HepG2 (cell line): ENCODE results near the gene HAX1. TPM values are rescaled to one million over a fixed set of nuclear protein-coding genes. Genes with fewer than 3 reads are reported as not detected.

Source experiments
- ATAC-seq: fragments of 200-7000 bp; cut with Tn5 transposase; 3 replicates; pipeline ENCODE4 v1.9.1; 2020; ENCODE audit warnings: mild to moderate bottlenecking, moderate library complexity
- BruUV-seq: library from RNA; stranded (reverse); fragments of 400-500 nt; replicated peaks from 2 replicates; lab custom pipeline; 2021; lab: Mats Ljungman, UMichigan
- CTCF ChIA-PET: fragments of 300-600 bp; formaldehyde crosslinking; extraction: SDS; loops from one replicate; lab custom pipeline; 2021; ENCODE audit warnings: low total read pairs, inconsistent platforms, low intra/inter-chr PET ratio; lab: Yijun Ruan, JAX
- POLR2A ChIA-PET: fragments of 350-600 bp; sonication (Branson Sonifier 250); formaldehyde crosslinking; loops from one replicate; lab custom pipeline; 2020; ENCODE audit warnings: antibody characterized with exemption, inconsistent platforms; lab: Yijun Ruan, JAX
- DNase-seq: peaks from one replicate; pipeline ENCODE4 v3.0.0-alpha.2; 2015; ENCODE audit warnings: low spot score
- FAIRE-seq: peaks from 3 replicates; lab custom pipeline; 2011; peaks lifted over from hg19 to GRCh38; lab: Jason Lieb, UNC
- H2AFZ ChIP-seq: one replicate; pipeline ENCODE4 v1.6.1; 2011; ENCODE audit warnings: low read length, inconsistent platforms
- H3K27ac ChIP-seq: fragments of 300-600 bp; 3 replicates; pipeline ENCODE4 v1.8.0; 2011; ENCODE audit warnings: mixed run types, mild to moderate bottlenecking, mixed read lengths, low read length, inconsistent platforms; ENCODE audit not compliant: insufficient read depth; ENCODE audit errors: extremely low read length
- H3K27me3 ChIP-seq, 2 experiments: fragments of 200-600 bp in 1 of 2; 2 replicates in 1 of 2; 3 replicates in 1 of 2; pipeline versions ENCODE4 v1.6.0 to v1.8.0; 2011; ENCODE audit warnings: low read length in 2 of 2, mild to moderate bottlenecking in 2 of 2, moderate library complexity in 2 of 2, inconsistent platforms in 1 of 2; ENCODE audit not compliant: insufficient read depth in 2 of 2, control insufficient read depth in 1 of 2
- H3K36me3 ChIP-seq, 2 experiments: fragments of 200-600 bp in 1 of 2; replicated peaks in 1 of 2; 2 replicates in 1 of 2; 3 replicates in 1 of 2; pipeline versions ENCODE4 v1.5.1 to v1.8.0; 2011; ENCODE audit warnings: low read length in 2 of 2, inconsistent platforms in 1 of 2; ENCODE audit not compliant: insufficient read depth in 2 of 2, control insufficient read depth in 1 of 2
- H3K4me1 ChIP-seq: 2 replicates; pipeline ENCODE4 v1.5.1; 2012; ENCODE audit warnings: low read length, inconsistent platforms; ENCODE audit not compliant: insufficient read depth
- H3K4me2 ChIP-seq: 2 replicates; pipeline ENCODE4 v1.6.0; 2011; ENCODE audit warnings: low read depth, low read length, inconsistent platforms
- H3K4me3 ChIP-seq, 3 experiments: fragments of 200-600 bp in 1 of 3; sonication (generic), shearing (Covaris generic) in 1 of 3; replicated peaks in 1 of 3; 2 replicates each; pipeline ENCODE4 v1.5.1; 2011 to 2016; ENCODE audit warnings: low read length in 3 of 3, inconsistent platforms in 2 of 3, low read depth in 2 of 3, mild to moderate bottlenecking in 2 of 3, control low read depth in 1 of 3, mixed read lengths in 1 of 3; ENCODE audit not compliant: insufficient read depth in 1 of 3
- H3K79me2 ChIP-seq: one replicate; pipeline ENCODE4 v1.6.1; 2011; ENCODE audit warnings: low read length, inconsistent platforms; ENCODE audit not compliant: insufficient read depth
- H3K9ac ChIP-seq: 2 replicates; pipeline ENCODE4 v1.6.0; 2011; ENCODE audit warnings: mild to moderate bottlenecking, low read depth, low read length, inconsistent platforms; ENCODE audit not compliant: insufficient read depth
- H3K9me3 ChIP-seq: 2 replicates; pipeline ENCODE4 v1.5.1; 2012; ENCODE audit warnings: mild to moderate bottlenecking, low read length
- H4K20me1 ChIP-seq: 2 replicates; pipeline ENCODE4 v1.6.0; 2011; ENCODE audit warnings: inconsistent platforms, mild to moderate bottlenecking, low read length, moderate library complexity; ENCODE audit not compliant: insufficient read depth
- CHCHD3 ChIP-seq: sonication (generic); formaldehyde crosslinking; IDR thresholded peaks from 2 replicates; pipeline ENCODE4 v1.8.0; 2022; ENCODE audit warnings: mild to moderate bottlenecking, missing genetic modification reagents, moderate library complexity
- PAWR ChIP-seq: sonication (generic); formaldehyde crosslinking; IDR thresholded peaks from 2 replicates; pipeline ENCODE4 v1.4.0; 2020; ENCODE audit warnings: missing genetic modification reagents, mild to moderate bottlenecking, borderline replicate concordance
- TBP ChIP-seq: sonication (generic); formaldehyde crosslinking; IDR thresholded peaks from 2 replicates; pipeline ENCODE4 v1.5.0; 2020; ENCODE audit warnings: missing genetic modification reagents
- ZNF382 ChIP-seq: sonication (generic); formaldehyde crosslinking; IDR thresholded peaks from 2 replicates; pipeline ENCODE4 v1.5.0; 2020; ENCODE audit warnings: missing genetic modification reagents, mild to moderate bottlenecking, borderline replicate concordance
- ZNF431 ChIP-seq: sonication (generic); formaldehyde crosslinking; IDR thresholded peaks from 2 replicates; pipeline ENCODE4 v1.9.0; 2022; ENCODE audit warnings: missing genetic modification reagents, low read depth, mild to moderate bottlenecking, borderline replicate concordance
- WGBS: methylation state at CpG from one replicate; pipeline ENCODE4 v1.1.6; 2017; ENCODE audit warnings: low lambda C conversion rate; 5-methylcytosine and 5-hydroxymethylcytosine counted together
- in situ Hi-C: cut with HindIII; loops from 2 replicates; pipeline ENCODE4 v1.10.0; 2017; ENCODE audit warnings: low pct_unique_long_range_greater_than_20kb; ENCODE audit not compliant: extremely low pct_ligation_motif_present
- intact Hi-C: fragments of 100-400 bp; cut with micrococcal nuclease; formaldehyde crosslinking; loops from one replicate; pipeline ENCODE4 v1.10.0; 2022; ENCODE audit not compliant: unreplicated experiment
- polyA plus RNA-seq, 8 experiments: library from polyadenylated mRNA; depleted of rRNA in 3 of 8; stranded (reverse) in 7 of 8; unstranded in 1 of 8; fragments of >200 nt; fragmentation: Illumina TruSeq in 4 of 8; extraction: Trizol in 4 of 8; gene quantifications; 2 replicates each; pipeline versions ENCODE4 v1.2.1 to v1.2.3, GENCODE V29; 2011 to 2016; ENCODE audit warnings: low read depth in 4 of 8, missing spikeins in 1 of 8, mixed read lengths in 1 of 8; ENCODE audit not compliant: insufficient read depth in 1 of 8
- total RNA-seq, 5 experiments: library from RNA; depleted of rRNA; stranded (reverse); fragments of >200 nt; fragmentation: Illumina TruSeq; extraction: Trizol; gene quantifications; 2 replicates each; pipeline ENCODE4 v1.2.3, GENCODE V29; 2016; ENCODE audit warnings: low read depth in 1 of 5
- TF ChIP-seq, protein P1 (sequence below): sonication (generic); formaldehyde crosslinking; conservative IDR thresholded peaks from 2 replicates; pipeline ENCODE4 v1.4.0; 2020; ENCODE audit warnings: mild to moderate bottlenecking, missing genetic modification reagents, moderate library complexity
- TF ChIP-seq, protein P2 (sequence below): sonication (generic); formaldehyde crosslinking; IDR thresholded peaks from 2 replicates; pipeline ENCODE4 v1.4.0; 2020; ENCODE audit warnings: missing genetic modification reagents
- TF ChIP-seq, protein P3 (sequence below): sonication (generic); formaldehyde crosslinking; IDR thresholded peaks from 2 replicates; pipeline ENCODE4 v1.8.0; 2022; ENCODE audit warnings: mild to moderate bottlenecking, missing genetic modification reagents; ENCODE audit not compliant: insufficient replicate concordance

Gene HAX1
- total and polyA plus RNA-seq, 2 of the 13 experiments (the other 11 are each of a cell fraction or from before 2014, with no cell fraction given) = 89.2 to 128 TPM

DNA sequence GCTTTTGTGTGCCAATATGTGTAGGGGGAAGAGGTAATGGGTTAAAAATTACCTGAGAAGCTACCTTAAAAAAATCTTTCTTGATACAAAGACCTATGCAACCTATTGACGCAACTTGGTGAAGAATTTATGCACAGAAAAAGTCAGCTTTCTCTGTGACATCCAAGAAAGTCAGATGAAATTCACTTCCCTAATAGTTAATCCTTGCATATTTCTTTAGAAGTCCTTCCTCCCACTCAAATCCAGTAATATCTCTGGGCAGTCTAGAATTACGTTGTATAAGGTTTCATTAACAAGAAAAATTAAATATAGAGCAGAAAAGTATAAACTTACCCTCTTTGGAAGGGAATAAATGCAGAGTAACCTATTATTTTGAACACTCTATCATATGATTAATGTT, 48.8 kb upstream of the HAX1 start:
- Histone ChIP-seq H3K4me3 (no peak overlapping the region; a peak in 1 of 6 replicates), H4K20me1 (peaks cover 28% of the 10 kb centered on the region), H3K27ac (no peak overlapping the region), H3K36me3 (peaks cover 14 to 41% of the 10 kb centered on the region in 2 experiments), H2AFZ (no peak overlapping the region), H3K27me3 (no peaks in the 10 kb centered on the region; a peak in 1 of 5 replicates), H3K4me2 (peak overlapping the region; percentile 76), H3K79me2 (peaks cover 82% of the 10 kb centered on the region), H3K9ac (no peak overlapping the region), H3K4me1 (peaks cover 69% of the 10 kb centered on the region), H3K9me3 (no peaks in the 10 kb centered on the region)
- TF ChIP-seq ZNF431 (CRISPR knock-in tag) (no peak), ZNF382 (CRISPR knock-in tag) (no peak), TBP (CRISPR knock-in tag) (no peak), CHCHD3 (CRISPR knock-in tag) (no peak), PAWR (CRISPR knock-in tag) (no peak)
- TF ChIP-seq, protein P1, sequence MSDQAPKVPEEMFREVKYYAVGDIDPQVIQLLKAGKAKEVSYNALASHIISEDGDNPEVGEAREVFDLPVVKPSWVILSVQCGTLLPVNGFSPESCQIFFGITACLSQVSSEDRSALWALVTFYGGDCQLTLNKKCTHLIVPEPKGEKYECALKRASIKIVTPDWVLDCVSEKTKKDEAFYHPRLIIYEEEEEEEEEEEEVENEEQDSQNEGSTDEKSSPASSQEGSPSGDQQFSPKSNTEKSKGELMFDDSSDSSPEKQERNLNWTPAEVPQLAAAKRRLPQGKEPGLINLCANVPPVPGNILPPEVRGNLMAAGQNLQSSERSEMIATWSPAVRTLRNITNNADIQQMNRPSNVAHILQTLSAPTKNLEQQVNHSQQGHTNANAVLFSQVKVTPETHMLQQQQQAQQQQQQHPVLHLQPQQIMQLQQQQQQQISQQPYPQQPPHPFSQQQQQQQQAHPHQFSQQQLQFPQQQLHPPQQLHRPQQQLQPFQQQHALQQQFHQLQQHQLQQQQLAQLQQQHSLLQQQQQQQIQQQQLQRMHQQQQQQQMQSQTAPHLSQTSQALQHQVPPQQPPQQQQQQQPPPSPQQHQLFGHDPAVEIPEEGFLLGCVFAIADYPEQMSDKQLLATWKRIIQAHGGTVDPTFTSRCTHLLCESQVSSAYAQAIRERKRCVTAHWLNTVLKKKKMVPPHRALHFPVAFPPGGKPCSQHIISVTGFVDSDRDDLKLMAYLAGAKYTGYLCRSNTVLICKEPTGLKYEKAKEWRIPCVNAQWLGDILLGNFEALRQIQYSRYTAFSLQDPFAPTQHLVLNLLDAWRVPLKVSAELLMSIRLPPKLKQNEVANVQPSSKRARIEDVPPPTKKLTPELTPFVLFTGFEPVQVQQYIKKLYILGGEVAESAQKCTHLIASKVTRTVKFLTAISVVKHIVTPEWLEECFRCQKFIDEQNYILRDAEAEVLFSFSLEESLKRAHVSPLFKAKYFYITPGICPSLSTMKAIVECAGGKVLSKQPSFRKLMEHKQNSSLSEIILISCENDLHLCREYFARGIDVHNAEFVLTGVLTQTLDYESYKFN = no peak
- TF ChIP-seq, protein P2, sequence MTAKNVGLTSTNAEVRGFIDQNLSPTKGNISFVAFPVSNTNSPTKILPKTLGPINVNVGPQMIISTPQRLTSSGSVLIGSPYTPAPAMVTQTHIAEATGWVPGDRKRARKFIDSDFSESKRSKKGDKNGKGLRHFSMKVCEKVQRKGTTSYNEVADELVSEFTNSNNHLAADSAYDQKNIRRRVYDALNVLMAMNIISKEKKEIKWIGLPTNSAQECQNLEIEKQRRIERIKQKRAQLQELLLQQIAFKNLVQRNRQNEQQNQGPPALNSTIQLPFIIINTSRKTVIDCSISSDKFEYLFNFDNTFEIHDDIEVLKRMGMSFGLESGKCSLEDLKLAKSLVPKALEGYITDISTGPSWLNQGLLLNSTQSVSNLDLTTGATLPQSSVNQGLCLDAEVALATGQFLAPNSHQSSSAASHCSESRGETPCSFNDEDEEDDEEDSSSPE = no peak
- TF ChIP-seq, protein P3, sequence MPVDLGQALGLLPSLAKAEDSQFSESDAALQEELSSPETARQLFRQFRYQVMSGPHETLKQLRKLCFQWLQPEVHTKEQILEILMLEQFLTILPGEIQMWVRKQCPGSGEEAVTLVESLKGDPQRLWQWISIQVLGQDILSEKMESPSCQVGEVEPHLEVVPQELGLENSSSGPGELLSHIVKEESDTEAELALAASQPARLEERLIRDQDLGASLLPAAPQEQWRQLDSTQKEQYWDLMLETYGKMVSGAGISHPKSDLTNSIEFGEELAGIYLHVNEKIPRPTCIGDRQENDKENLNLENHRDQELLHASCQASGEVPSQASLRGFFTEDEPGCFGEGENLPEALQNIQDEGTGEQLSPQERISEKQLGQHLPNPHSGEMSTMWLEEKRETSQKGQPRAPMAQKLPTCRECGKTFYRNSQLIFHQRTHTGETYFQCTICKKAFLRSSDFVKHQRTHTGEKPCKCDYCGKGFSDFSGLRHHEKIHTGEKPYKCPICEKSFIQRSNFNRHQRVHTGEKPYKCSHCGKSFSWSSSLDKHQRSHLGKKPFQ (CRISPR knock-in tag) = no peak
- BruUV-seq = no TSS peak
- ChIA-PET POLR2A (interaction anchor here (0.9 to 1.2 kb wide), 3 partner anchors 9 to 111 kb away, joined by 3 read pairs; no protein-coding TSS in a partner anchor), CTCF (no interaction called here)
- in situ Hi-C loops (no loop called here), intact Hi-C loops (no loop called here)
- 90% methylated on average over 2 of the region's 2 CpGs for WGBS
- FAIRE-seq = no peak
- ATAC-seq = no peak
- no peak for DNase-seq
